ENCODE results near the gene MYO1E.

The MYO1E gene

GRCh38 chr15:59312205-59312604, 60.5 kb downstream of the MYO1E start:
- DNase-seq = no peak

GRCh38 chr15:59311195-59311594, 61.5 kb downstream of the MYO1E start:
- no peak for DNase-seq

- DNase-seq = no peak
Observed at GRCh38 chr15:59309405-59309804, 63.3 kb downstream of the MYO1E start.

- DNase-seq = no peak
Observed at GRCh38 chr15:59307165-59307537, 65.5 kb downstream of the MYO1E start.

GRCh38 chr15:59306520-59307164, 66.0 kb downstream of the MYO1E start:
- no peak for DNase-seq

- no peak for DNase-seq
Observed at GRCh38 chr15:59304807-59305206, 67.9 kb downstream of the MYO1E start.

GRCh38 chr15:59304034-59304795, 68.5 kb downstream of the MYO1E start:
- DNase-seq = no peak

GRCh38 chr15:59303633-59304032, 69.0 kb downstream of the MYO1E start:
- DNase-seq = no peak

- DNase-seq = no peak
Observed at GRCh38 chr15:59303136-59303535, 69.5 kb downstream of the MYO1E start.

GRCh38 chr15:59301527-59301926, 71.1 kb downstream of the MYO1E start:
- no peak for DNase-seq

GRCh38 chr15:59300618-59301139, 72.0 kb downstream of the MYO1E start:
- no peak for DNase-seq

GRCh38 chr15:59299929-59300617, 72.6 kb downstream of the MYO1E start:
- DNase-seq = no peak

GRCh38 chr15:59298854-59299250, 73.8 kb downstream of the MYO1E start:
- no peak for DNase-seq

- no peak for DNase-seq
Observed at GRCh38 chr15:59298225-59298853, 74.3 kb downstream of the MYO1E start.

- no peak for DNase-seq
Observed at GRCh38 chr15:59296181-59296617, 76.5 kb downstream of the MYO1E start.

- DNase-seq = peak; percentile 22
Observed at GRCh38 chr15:59295261-59296001, 77.2 kb downstream of the MYO1E start.

GRCh38 chr15:59294574-59295260, 78.0 kb downstream of the MYO1E start:
- DNase-seq = no peak

- no peak for DNase-seq
Observed at GRCh38 chr15:59292442-59293151, 80.1 kb downstream of the MYO1E start.

GRCh38 chr15:59291213-59291549, 81.5 kb downstream of the MYO1E start:
- no peak for DNase-seq

- DNase-seq = no peak
Observed at GRCh38 chr15:59290295-59291212, 82.1 kb downstream of the MYO1E start.

All from NCI-H2081 treated with DMSO at 0.1 percent for 48 hours (cell line).